Endothelial cell of umbilical vein (primary cell): ENCODE data around the gene LTBP1.

Experiments used
- CTCF ChIP-seq, 2 donors: IDR thresholded peaks; 1 replicate in 1 of 2; 2 replicates in 1 of 2; pipeline ENCODE4 v1.5.1; 2011; ENCODE audit warnings: low read length in 2 of 2, mild to moderate bottlenecking in 2 of 2, moderate library complexity in 2 of 2, control low read depth in 1 of 2, inconsistent platforms in 1 of 2, low read depth in 1 of 2; ENCODE audit not compliant: insufficient read depth in 1 of 2; ENCODE audit errors: extremely low read depth in 1 of 2
- EZH2 ChIP-seq: IDR thresholded peaks from 2 replicates; pipeline ENCODE4 v1.6.1; 2012; ENCODE audit warnings: borderline replicate concordance, low read depth, mild to moderate bottlenecking, moderate library complexity, low read length, inconsistent platforms; ENCODE audit not compliant: severe bottlenecking
- FOS ChIP-seq: IDR thresholded peaks from 2 replicates; pipeline ENCODE4 v1.6.1; 2011; ENCODE audit warnings: mild to moderate bottlenecking, low read length, moderate library complexity, borderline replicate concordance; ENCODE audit not compliant: insufficient read depth
- GATA2 ChIP-seq: IDR thresholded peaks from 2 replicates; pipeline ENCODE4 v1.7.0; 2011; ENCODE audit warnings: low read depth, mild to moderate bottlenecking, moderate library complexity, mixed read lengths, low read length; ENCODE audit not compliant: insufficient read length, insufficient read depth
- JUN ChIP-seq: IDR thresholded peaks from 2 replicates; pipeline ENCODE4 v1.6.1; 2011; ENCODE audit warnings: borderline replicate concordance, low read depth; ENCODE audit not compliant: insufficient read length, insufficient read depth
- MYC ChIP-seq: IDR thresholded peaks from one replicate; pipeline ENCODE4 v1.6.1; 2011; ENCODE audit warnings: mild to moderate bottlenecking, low read depth, low read length
- POLR2A ChIP-seq: IDR thresholded peaks from 2 replicates; pipeline ENCODE4 v1.6.1; 2012; ENCODE audit warnings: low read depth, mild to moderate bottlenecking, control low read depth, low read length
- POLR2AphosphoS5 ChIP-seq: IDR thresholded peaks from 2 replicates; pipeline ENCODE4 v1.6.1; 2012; ENCODE audit warnings: low read depth, mild to moderate bottlenecking, control low read depth, low read length, moderate library complexity; ENCODE audit not compliant: insufficient read depth
- TF ChIP-seq, protein P1 (sequence below): IDR thresholded peaks from 2 replicates; pipeline ENCODE4 v1.6.1; 2011; ENCODE audit not compliant: insufficient read depth, insufficient read length

- TF ChIP-seq CTCF (IDR thresholded peaks at IDR 0.05; ENCODE audit: extremely low read depth in 1 of 2, insufficient read depth in 1 of 2, low read depth in 1 of 2, low read length in 2 of 2) (peak; percentile 48 to 55), POLR2AphosphoS5 (no peak), JUN (no peak), POLR2A (no peak), MYC (no peak), EZH2 (no peak), FOS (no peak), GATA2 (no peak)
- TF ChIP-seq, protein P1, sequence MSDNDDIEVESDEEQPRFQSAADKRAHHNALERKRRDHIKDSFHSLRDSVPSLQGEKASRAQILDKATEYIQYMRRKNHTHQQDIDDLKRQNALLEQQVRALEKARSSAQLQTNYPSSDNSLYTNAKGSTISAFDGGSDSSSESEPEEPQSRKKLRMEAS = no peak
These were observed 426.3 kb downstream of the LTBP1 start for GRCh38 chr2:33372940-33373553.
